G401 (cell line): ENCODE data around the gene SIDT2. TPM values are rescaled to one million over a fixed set of nuclear protein-coding genes. Genes with fewer than 3 reads are reported as not detected.
A peak's percentile ranks its signal among the peaks of the same experiment; 100 is the strongest.
"Not testable (repeated sequence)": the region's sequence is repeated elsewhere in the genome, so short reads cannot be mapped to it uniquely, and the experiment has no call there.

Experiments
- DNase-seq: peaks from one replicate; pipeline ENCODE4 v3.0.0-alpha.2; 2015; ENCODE audit warnings: low spot score
- in situ Hi-C: cut with HindIII; loops from 2 replicates; pipeline ENCODE4 v1.10.0; 2016; ENCODE audit warnings: low sequenced_read_pairs, mixed read lengths
- total RNA-seq: library from RNA; depleted of rRNA; stranded (reverse); fragments of >200 nt; shearing (Covaris generic); gene quantifications from 2 replicates; pipeline ENCODE4 v1.2.3, GENCODE V29; 2014; rRNA removed

SIDT2 gene
- total RNA-seq: 18.6 and 20.1 TPM in 2 replicates

DNA sequence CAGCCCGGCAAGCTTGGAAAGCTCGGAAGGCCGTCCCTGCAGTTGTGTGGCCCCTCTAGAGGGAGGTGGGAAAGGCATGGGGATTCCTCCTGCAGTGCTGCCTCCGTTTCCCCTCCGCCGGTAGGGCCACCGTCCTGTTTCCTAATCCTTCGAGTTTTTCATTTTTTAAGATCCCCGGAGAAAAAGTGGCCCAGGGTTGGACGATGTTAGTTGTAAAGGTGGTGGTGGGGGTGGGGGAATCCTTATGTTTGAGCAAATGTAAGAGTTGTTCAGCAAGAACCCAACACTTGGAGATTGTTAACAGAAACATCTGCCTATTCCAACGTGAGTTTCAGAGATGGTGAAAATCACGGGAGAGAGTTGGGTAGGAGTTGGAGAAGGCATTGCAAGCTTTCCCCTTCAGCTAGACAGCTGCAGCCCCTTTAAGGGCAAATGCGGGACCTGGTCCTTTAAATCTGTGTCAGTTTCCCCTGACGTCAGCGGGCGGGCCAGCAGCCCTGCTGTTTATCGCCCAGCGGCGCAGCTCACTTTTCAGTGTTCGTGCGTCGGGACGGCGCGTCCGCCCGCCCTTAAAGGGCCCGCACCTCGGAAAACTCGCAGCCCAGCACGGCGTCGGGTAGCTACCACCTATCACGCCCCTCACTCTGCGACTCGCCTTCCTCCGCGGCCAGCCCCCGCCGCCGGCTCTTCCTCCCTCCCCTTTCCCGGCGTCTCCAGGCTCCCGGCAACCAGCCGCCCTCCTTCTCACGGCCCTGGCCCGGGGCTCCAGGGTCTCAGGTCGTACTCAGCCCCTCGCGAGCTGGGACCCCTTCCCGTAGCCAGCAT lies at the start of gene SIDT2:
Gene SIDT2 (plus strand): TSS at position 534 of the 825 bp plus-strand sequence. CDS start 521 bp downstream, outside the sequence.
- DNase-seq: peak; percentile 97
- in situ Hi-C loops: no loop called here

- DNase-seq, in situ Hi-C loops: not testable (repeated sequence)
These were observed 48.1 kb upstream of the SIDT2 start for GRCh38 chr11:117130396-117130795.

GRCh38 chr11:117130879-117131278 lies 47.7 kb upstream of the SIDT2 start:
- no peak for DNase-seq
- in situ Hi-C loops: no loop called here

DNA sequence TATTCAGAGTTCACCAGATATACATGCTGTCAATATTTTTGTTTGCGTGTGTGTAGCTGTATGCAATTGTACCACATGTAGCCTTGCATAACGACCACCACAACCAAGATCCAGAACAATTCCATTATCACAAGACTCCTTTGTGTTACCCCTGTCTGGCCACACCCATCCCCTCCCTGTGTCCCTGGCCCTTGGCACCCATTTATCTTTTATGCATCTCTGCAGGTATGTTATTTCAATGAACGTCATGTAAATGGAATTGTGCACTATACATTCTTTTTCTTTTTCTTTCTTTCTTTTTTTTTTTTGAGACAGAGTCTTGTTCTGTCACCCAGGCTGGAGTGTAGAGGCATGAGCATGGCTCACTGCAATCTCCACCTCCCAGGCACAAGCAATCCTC lies 44.1 kb upstream of the SIDT2 start:
- in situ Hi-C loops: no loop called here
- no peak for DNase-seq

DNA sequence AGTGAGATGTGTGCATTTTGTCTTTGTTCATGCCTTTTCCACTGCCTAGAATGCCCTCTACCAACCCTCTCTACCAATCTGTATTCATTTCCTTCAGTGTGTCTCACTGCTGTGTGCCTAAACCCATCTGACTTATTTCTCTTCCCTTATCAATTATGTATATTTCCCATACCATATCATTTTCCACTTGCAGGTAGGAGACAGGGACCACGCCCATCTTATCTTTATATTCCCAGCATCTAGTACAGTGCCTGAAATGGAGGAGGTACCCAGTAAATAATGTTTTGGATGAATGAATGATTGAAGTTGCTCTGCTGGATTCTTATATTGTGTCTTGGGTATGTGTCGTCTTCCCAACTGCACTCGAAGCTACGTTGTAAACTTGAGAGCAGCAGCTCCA lies 43.6 kb upstream of the SIDT2 start:
- DNase-seq, in situ Hi-C loops: not testable (repeated sequence)

GRCh38 chr11:117137223-117138086 lies 41.1 kb upstream of the SIDT2 start:
- in situ Hi-C loops, DNase-seq: not testable (repeated sequence)

DNA sequence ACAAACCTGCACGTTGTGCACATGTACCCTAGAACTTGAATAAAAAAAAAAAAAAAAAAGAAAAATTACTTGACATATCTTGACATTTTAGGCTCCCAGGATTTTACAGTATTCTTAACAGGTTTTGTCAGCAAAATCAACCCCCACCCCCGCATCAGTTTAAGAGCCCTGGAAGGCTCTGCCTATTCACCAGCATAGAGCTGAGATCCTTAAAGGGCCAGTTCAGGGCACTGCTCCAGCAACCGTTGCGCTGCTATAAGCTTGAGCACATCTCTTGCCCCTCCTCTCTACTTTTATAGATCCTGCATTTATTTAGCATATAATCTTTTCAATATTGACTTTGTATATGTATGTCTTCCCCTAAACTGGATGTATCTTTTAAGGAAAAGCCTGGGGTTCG lies 35.2 kb upstream of the SIDT2 start:
- peak; percentile 92 for DNase-seq
- in situ Hi-C loops: no loop called here

- in situ Hi-C loops: no loop called here
- DNase-seq: peak; percentile 96
These were observed 34.6 kb upstream of the SIDT2 start, which contains the start of gene PAFAH1B2 for GRCh38 chr11:117143871-117144476. Gene PAFAH1B2 (plus strand): TSS chr11:117144287. CDS start chr11:117152448, 8,161 bp downstream.

DNA sequence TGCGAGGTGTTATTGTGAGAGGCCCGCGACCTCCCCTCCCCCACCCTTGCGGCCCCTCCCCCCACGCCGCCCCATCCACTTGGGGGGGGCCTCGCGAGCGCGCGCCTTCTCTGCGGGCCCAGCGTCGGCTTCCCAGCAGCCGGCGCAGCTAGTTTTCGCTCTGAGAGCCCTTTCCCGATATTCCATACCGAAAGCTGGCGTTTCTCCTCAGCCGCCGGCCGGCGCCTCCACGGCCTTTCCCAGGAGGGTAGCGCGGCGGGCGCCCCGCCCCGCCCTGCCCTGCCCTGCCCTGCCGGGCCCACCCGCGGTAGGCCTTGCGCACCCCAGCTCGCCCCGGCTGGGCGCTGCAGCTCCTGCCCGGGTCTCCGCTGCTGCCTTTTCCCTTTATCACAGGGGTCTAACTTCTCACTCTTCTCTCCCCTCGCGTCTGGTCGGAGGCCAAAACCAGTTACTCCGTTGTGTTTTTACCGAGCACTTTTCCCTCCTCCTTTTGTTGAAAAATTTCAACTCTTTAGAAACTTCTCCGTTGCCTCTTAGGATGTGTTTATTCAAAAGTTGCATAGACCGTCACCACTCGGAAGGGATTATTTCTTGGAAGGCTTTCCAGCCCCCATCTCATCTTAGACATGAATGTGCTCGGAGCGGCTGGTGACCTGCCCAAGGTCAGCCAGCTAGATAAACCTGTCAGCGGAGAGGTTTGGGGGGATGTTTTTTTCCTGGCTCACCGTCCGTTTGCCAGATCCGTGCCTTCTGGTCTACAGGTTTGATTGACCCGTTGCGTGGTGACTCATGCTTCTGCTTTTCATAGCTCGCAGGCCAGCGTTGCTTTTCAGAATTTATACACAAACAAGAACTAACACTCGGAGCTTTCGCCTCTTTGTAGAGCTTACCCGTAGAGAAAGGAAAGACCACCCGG lies 33.8 kb upstream of the SIDT2 start:
- peak; percentile 33 for DNase-seq
- in situ Hi-C loops: no loop called here

- DNase-seq: no peak
- in situ Hi-C loops: no loop called here
These were observed 33.2 kb upstream of the SIDT2 start for GRCh38 chr11:117145393-117145761.

- no peak for DNase-seq
- in situ Hi-C loops: no loop called here
These were observed 32.0 kb upstream of the SIDT2 start for GRCh38 chr11:117146521-117146920.

GRCh38 chr11:117152066-117152465 lies 26.5 kb upstream of the SIDT2 start:
- DNase-seq: no peak
- in situ Hi-C loops: no loop called here

GRCh38 chr11:117154468-117154867 lies 24.1 kb upstream of the SIDT2 start:
- no peak for DNase-seq
- in situ Hi-C loops: no loop called here

DNA sequence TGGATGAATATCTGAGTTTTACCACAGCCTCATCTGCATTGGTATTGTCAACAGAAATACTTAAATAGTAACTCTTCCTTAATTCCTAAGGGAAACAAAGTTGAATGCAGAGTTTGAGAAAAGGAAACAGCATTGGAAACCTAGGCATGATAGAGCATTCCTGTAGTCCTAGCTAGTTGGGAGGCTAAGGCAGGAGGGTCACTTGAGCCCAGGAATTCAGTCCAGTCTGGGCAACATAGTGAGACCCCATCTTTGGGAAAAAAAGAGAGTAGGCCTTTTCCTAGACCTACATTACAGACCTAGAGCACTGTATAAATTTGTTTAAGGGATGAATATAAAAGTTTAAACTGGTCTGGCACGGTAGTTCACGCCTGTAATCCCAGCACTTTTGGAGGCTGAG lies 21.0 kb upstream of the SIDT2 start:
- DNase-seq: no peak
- in situ Hi-C loops: no loop called here

DNA sequence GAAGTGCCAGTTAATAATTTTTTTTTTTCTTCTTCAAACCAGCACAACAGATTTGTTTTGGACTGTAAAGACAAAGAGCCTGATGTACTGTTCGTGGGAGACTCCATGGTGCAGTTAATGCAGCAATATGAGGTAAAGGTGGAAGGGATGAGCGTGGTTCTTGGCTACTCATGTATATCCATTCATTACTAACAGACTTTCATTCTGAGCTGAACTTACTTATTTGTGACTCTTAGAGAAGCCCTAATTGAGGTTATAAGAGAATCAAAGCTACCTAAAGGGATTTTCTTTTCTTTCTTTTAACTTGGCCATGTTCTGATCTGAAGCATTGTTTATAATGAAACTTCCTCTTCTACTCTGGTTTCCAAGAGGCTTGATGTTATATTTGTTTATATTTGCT lies 18.7 kb upstream of the SIDT2 start:
- DNase-seq: no peak
- in situ Hi-C loops: no loop called here

DNA sequence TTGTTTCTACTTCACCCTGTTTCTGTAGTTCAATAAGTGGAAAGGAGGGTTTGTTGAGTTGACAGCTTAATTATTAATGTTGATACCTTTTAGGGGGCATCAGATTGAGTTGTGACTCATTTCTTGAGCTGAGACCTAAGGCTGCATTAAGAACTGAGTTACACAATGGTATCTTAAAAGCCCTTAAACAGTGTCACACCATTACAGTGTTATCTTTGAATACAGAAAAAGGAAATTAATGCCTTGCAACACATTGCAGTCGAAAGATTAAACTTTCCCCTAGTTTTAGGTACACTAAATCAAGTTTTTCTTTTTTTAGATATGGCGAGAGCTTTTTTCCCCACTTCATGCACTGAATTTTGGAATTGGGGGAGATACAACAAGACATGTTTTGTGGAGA lies 17.7 kb upstream of the SIDT2 start:
- DNase-seq: no peak
- in situ Hi-C loops: no loop called here

DNA sequence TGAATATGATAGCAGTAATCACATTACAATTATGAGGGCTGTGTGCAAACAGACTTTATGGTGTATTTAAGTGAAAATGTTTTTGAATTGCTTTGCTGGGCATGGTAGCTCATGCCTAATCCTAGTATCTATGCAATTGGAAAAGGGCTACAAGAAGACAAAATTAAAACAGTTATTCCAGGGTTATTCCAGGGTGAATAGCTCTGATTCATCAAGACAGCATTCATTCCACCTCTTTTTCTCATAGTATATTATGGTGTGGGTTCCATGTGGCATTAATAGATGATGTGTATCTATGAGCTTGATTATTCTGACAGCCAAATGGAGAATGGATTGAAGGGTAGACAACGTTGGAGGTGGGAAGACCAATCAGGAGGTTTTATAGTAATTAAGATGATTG lies 12.1 kb upstream of the SIDT2 start:
- in situ Hi-C loops: no loop called here
- no peak for DNase-seq

DNA sequence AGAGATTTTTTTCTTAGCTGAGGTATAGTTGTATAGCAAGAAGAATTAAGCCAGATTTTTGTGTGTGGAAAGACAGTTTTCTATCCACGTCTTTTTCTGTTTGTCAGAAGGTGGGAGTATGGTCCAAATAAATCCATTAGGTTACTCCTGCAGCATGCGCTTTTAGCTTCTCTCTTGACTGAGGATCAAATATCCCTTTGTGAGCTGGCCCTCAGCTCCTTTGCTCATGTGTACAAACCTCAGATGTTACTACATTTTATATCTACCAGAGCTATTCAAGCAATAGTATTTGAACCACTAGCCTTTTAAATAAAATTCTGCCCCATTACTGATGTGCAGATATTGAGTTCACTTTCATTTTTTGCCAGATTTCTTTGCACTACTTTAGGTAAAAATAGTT lies 8.8 kb upstream of the SIDT2 start:
- no peak for DNase-seq
- in situ Hi-C loops: no loop called here

DNA sequence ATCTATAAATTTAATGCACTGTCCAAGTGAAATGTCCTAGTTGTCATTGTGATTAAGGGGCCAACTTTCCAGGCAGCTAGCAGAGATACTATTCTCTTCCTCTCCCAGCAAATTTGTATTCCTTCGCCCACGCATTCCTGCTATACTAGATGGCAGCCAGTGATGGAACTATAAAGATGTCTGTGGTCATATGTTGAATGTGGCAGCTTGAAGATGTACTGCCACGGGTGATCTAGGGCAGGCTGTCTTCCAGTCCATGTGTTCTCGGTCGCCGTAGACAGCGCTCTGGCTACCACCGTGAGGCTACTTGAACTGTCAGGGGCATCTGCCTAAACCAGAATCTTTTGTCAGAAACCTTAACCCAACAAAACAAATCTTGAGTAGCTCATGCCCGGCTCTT lies 8.3 kb upstream of the SIDT2 start:
- in situ Hi-C loops: no loop called here
- DNase-seq: peak; percentile 40
